Osteoblast (primary cell): Measurements from ENCODE around the gene RPGRIP1L. TPM values are rescaled to one million over a fixed set of nuclear protein-coding genes. Genes with fewer than 3 reads are reported as not detected.

Experiments
- DNase-seq: peaks from one replicate; pipeline ENCODE4 v3.0.0; 2011; ENCODE audit warnings: low spot score, mixed read lengths; ENCODE audit not compliant: insufficient read length; ENCODE audit errors: missing footprints
- H2AFZ ChIP-seq: 2 replicates; pipeline ENCODE4 v1.6.0; 2011; ENCODE audit warnings: mild to moderate bottlenecking, low read length
- H3K27ac ChIP-seq: 2 replicates; pipeline ENCODE4 v1.5.1; 2011; ENCODE audit warnings: mild to moderate bottlenecking, low read depth, low read length, moderate library complexity
- H3K27me3 ChIP-seq: 2 replicates; pipeline ENCODE4 v1.6.0; 2012; ENCODE audit warnings: mild to moderate bottlenecking, control low read depth, inconsistent platforms, low read length, moderate library complexity; ENCODE audit not compliant: insufficient read depth
- H3K36me3 ChIP-seq: 2 replicates; pipeline ENCODE4 v1.5.1; 2011; ENCODE audit warnings: mild to moderate bottlenecking, low read length, control low read depth, moderate library complexity; ENCODE audit not compliant: insufficient read depth
- H3K4me1 ChIP-seq: 2 replicates; pipeline ENCODE4 v1.5.1; 2011; ENCODE audit warnings: mild to moderate bottlenecking, low read length, control low read depth, moderate library complexity; ENCODE audit not compliant: insufficient read depth
- H3K4me2 ChIP-seq: 2 replicates; pipeline ENCODE4 v1.6.0; 2011; ENCODE audit warnings: mild to moderate bottlenecking, low read length; ENCODE audit not compliant: insufficient read depth
- H3K4me3 ChIP-seq: fragments of 200-600 bp; sonication (generic); 3 replicates; pipeline ENCODE4 v1.5.1; 2012; ENCODE audit warnings: mild to moderate bottlenecking, low read length, inconsistent platforms; ENCODE audit not compliant: insufficient read depth
- H3K79me2 ChIP-seq: 2 replicates; pipeline ENCODE4 v1.6.0; 2012; ENCODE audit warnings: mild to moderate bottlenecking, low read length, control low read depth, inconsistent platforms; ENCODE audit not compliant: insufficient read depth
- H3K9me3 ChIP-seq: 2 replicates; pipeline ENCODE4 v1.5.1; 2011; ENCODE audit warnings: low read depth, low read length, control low read depth
- H4K20me1 ChIP-seq: 2 replicates; pipeline ENCODE4 v1.6.0; 2012; ENCODE audit warnings: mild to moderate bottlenecking, low read length, control low read depth; ENCODE audit not compliant: insufficient read depth
- total RNA-seq: library from RNA; depleted of rRNA; stranded (reverse); fragments of >200 nt; gene quantifications from 2 replicates; pipeline ENCODE4 v1.2.3, GENCODE V29; 2012
- TF ChIP-seq, protein P1 (sequence below): IDR thresholded peaks from 2 replicates; pipeline ENCODE4 v1.5.1; 2011; ENCODE audit warnings: mild to moderate bottlenecking, low read depth, low read length, moderate library complexity; ENCODE audit errors: extremely low read depth

RPGRIP1L gene
- total RNA-seq, 1 donor = 14.1 TPM

DNA sequence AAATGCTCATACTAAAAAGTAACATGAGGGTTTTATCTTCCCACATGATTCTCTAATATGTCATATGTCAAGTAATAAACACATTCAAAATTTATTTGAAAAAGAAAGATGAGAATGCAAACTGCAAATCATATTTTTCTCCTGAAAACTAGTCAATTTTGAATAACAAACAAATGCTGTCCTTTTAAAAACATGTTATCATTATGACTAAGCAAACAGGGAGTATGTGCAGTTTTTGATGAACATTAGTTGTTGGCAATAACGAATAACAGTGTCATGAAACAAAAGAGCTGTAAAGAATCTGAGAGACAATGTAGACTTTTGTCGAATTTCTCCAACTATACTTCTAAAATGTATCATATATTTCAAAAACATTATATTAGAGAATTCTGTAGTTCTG is 34.8 kb downstream of the RPGRIP1L start:
- no peaks in the 10 kb centered on the region for H3K27me3 ChIP-seq
- H2AFZ ChIP-seq = no peak overlapping the region
- H3K4me2 ChIP-seq = no peak overlapping the region
- H3K4me1 ChIP-seq = peaks cover 44% of the 10 kb centered on the region
- H3K9me3 ChIP-seq = no peaks in the 10 kb centered on the region
- no peak overlapping the region for H3K4me3 ChIP-seq
- H3K27ac ChIP-seq = no peak overlapping the region
- no peaks in the 10 kb centered on the region for H3K79me2 ChIP-seq
- no peaks in the 10 kb centered on the region for H3K36me3 ChIP-seq
- peak; percentile 4 for DNase-seq
- TF ChIP-seq, protein P1, sequence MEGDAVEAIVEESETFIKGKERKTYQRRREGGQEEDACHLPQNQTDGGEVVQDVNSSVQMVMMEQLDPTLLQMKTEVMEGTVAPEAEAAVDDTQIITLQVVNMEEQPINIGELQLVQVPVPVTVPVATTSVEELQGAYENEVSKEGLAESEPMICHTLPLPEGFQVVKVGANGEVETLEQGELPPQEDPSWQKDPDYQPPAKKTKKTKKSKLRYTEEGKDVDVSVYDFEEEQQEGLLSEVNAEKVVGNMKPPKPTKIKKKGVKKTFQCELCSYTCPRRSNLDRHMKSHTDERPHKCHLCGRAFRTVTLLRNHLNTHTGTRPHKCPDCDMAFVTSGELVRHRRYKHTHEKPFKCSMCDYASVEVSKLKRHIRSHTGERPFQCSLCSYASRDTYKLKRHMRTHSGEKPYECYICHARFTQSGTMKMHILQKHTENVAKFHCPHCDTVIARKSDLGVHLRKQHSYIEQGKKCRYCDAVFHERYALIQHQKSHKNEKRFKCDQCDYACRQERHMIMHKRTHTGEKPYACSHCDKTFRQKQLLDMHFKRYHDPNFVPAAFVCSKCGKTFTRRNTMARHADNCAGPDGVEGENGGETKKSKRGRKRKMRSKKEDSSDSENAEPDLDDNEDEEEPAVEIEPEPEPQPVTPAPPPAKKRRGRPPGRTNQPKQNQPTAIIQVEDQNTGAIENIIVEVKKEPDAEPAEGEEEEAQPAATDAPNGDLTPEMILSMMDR = no peak
- H4K20me1 ChIP-seq = no peaks in the 10 kb centered on the region

DNA sequence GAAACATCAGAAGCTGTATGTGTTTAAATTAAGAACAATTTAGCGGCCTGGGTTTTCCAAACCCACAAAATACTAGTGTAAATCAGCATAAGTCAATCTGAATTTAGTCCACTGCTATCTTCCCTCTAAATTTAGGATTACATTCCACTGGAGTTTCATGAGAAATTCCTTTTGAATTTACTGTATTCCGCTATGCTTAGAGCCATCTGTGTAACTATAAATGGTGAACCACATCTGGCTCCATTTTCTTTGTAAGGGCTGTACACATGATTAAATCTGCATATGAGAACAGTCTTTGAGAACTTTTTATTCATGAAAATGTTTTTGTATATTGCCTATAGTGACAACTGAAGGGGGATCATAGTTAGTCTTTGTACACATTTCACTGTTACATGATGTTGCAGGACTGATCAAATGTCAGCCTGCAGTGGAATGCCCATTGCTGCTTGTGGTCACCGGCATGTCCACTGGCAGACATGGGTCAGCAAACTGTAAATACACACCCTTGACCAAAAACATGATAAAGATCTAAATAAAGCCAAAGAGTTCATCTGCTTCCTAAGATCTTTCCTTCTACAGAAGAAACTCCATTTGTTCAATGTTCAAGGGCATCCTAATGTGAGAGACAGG is 36.8 kb downstream of the RPGRIP1L start:
- Histone ChIP-seq H4K20me1 (no peaks in the 10 kb centered on the region), H3K4me2 (peak overlapping the region; percentile 15), H2AFZ (no peak overlapping the region), H3K27me3 (no peaks in the 10 kb centered on the region), H3K27ac (peak overlapping the region; percentile 93), H3K79me2 (no peaks in the 10 kb centered on the region), H3K9me3 (no peaks in the 10 kb centered on the region), H3K4me1 (peaks cover 53% of the 10 kb centered on the region), H3K36me3 (no peaks in the 10 kb centered on the region), H3K4me3 (no peak overlapping the region)
- DNase-seq = no peak
- TF ChIP-seq, protein P1 = no peak

DNA sequence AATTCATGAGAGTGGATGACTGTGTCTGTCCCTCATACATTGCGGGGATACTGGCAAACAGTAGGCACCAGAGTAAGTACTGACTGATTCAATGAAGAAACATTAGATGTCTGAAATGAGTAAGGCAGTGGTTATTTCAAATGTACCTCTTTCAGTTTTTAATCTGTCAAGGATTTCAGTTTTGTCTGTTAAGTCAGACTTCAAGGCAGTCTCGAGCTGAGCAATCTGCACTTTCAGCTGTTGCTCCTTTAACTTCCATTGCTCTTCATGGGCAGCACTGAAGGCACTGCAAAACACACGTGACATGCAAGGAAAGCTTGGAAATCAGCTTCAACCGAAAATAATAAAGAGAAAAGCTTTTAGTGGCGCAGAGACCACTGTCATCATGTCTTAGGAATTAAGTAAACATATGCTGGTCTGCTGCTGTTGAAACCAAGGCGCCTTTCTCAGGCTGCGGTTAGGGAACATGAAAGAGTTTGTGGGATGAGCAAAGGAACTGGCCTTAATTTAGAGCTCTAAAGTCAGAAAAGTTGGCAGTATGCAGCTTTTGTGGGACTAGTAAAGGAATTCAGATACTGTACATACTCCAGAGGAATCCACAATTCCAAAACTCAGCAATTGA is 38.8 kb downstream of the RPGRIP1L start:
- H3K4me3 ChIP-seq = peak overlapping the region; percentile 54
- no peaks in the 10 kb centered on the region for H3K27me3 ChIP-seq
- H3K79me2 ChIP-seq = no peaks in the 10 kb centered on the region
- no peaks in the 10 kb centered on the region for H3K36me3 ChIP-seq
- DNase-seq = peak; percentile 41
- peak overlapping the region; percentile 93 for H3K27ac ChIP-seq
- no peaks in the 10 kb centered on the region for H3K9me3 ChIP-seq
- TF ChIP-seq, protein P1 = no peak
- no peaks in the 10 kb centered on the region for H4K20me1 ChIP-seq
- peak overlapping the region; percentile 25 for H2AFZ ChIP-seq
- H3K4me2 ChIP-seq = peak overlapping the region; percentile 81
- peaks cover 53% of the 10 kb centered on the region for H3K4me1 ChIP-seq

DNA sequence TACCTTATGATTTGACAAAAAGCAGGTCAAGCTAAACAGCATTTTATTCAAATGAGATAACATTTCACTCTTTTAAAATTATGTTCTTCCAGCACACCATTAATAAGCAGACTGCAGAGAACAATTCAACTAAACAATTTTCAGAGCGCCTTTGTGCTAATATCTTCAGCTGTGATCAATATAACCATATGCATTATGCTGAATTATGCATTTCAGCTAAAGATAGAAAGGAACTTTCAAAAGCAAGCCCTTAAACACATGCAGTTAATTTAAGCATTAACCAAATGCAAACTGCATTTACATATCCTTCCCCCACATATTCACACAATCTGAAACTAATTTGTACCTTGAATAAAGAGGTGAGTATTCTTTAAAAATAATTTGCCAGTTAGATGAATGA is 41.6 kb downstream of the RPGRIP1L start:
- no peaks in the 10 kb centered on the region for H3K9me3 ChIP-seq
- no peaks in the 10 kb centered on the region for H3K27me3 ChIP-seq
- no peak overlapping the region for H3K27ac ChIP-seq
- TF ChIP-seq, protein P1 = no peak
- H4K20me1 ChIP-seq = no peaks in the 10 kb centered on the region
- peaks cover 41% of the 10 kb centered on the region for H3K4me1 ChIP-seq
- H2AFZ ChIP-seq = no peak overlapping the region
- H3K4me3 ChIP-seq = no peak overlapping the region
- no peak overlapping the region for H3K4me2 ChIP-seq
- DNase-seq = no peak
- peaks cover 7% of the 10 kb centered on the region for H3K36me3 ChIP-seq
- no peaks in the 10 kb centered on the region for H3K79me2 ChIP-seq
